NCI-H1694 treated with DMSO at 0.1 percent for 48 hours (cell line): ENCODE results near the gene AASS.

Source experiments
- DNase-seq: peaks from one replicate; lab custom pipeline; 2025; lab: John Stamatoyannopoulos, UW

AASS gene

DNA sequence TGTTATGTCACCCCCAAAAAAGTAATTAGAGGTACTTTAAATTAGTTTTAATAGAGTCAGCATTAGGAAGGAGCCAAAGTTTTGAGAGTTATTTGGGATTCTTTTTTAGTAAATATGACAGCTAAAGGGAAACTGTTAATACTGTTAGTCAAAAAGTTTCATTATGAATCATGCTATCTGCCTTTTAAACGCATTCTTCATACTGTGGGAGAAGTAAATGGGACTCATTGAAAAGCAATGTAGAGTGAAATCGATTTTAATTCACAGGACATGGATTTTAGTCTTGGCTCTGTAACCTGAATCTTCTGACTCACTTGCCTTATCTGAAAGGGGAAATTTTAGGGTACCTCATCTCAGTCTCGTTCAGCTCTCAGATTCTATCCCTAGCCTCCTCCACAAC is 105.1 kb downstream of the AASS start:
- no peak for DNase-seq

GRCh38 chr7:122038134-122038533 is 105.9 kb downstream of the AASS start:
- no peak for DNase-seq

- DNase-seq, result no peak
Measured at GRCh38 chr7:122035876-122036275, 108.2 kb downstream of the AASS start.

DNA sequence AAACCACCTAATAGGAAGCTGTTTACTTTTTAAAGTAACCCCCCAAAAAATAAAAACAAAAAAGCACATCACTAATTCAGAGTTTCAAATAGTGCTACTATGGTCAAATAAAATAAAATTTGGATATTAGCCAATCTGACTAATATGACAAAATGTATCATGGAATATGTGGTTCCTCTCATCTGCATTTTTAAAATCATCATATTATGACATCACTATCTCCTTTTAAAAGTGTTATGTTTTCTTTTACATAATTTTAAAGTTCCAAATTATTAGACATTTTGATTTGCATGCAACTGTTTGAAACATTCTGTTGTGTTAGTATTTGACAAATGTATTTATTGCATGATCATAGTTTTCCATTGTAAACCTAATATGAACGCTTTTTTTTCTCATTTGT is 110.4 kb downstream of the AASS start:
- no peak for DNase-seq

GRCh38 chr7:122027058-122027457 is 117.0 kb downstream of the AASS start:
- DNase-seq, result no peak
